H1 (cell line): ENCODE results near the gene PEPD. TPM values are rescaled to one million over a fixed set of nuclear protein-coding genes. Genes with fewer than 3 reads are reported as not detected.

Source experiments
- CTCF ChIA-PET: fragments of 300-600 bp; sonication (Branson Sonifier 250); formaldehyde crosslinking; loops from one replicate; lab custom pipeline; 2021; ENCODE audit not compliant: partially characterized antibody; lab: Charles Lee
- POLR2A ChIA-PET: fragments of 300-600 bp; sonication (Branson Sonifier 250); formaldehyde crosslinking; loops from one replicate; lab custom pipeline; 2021; ENCODE audit warnings: inconsistent platforms; ENCODE audit not compliant: partially characterized antibody; lab: Charles Lee
- DNase-seq, 2 experiments: peaks; one replicate each; pipeline versions ENCODE4 v3.0.0 to v3.0.0-alpha.2; 2010 to 2022; ENCODE audit warnings: low spot score in 2 of 2, low read depth in 1 of 2, mixed read lengths in 1 of 2
- FAIRE-seq: peaks from 2 replicates; lab custom pipeline; 2011; peaks lifted over from hg19 to GRCh38; lab: Jason Lieb, UNC
- H2AFZ ChIP-seq: 2 replicates; pipeline ENCODE4 v1.8.1; 2012; ENCODE audit warnings: low read length, inconsistent platforms
- H2AK5ac ChIP-seq: 2 replicates; pipeline ENCODE4 v1.6.1; 2013; ENCODE audit warnings: low read depth, low read length
- H2BK120ac ChIP-seq: replicated peaks from 2 replicates; pipeline ENCODE3; 2013; ENCODE audit warnings: low read depth, low read length, inconsistent platforms
- H2BK12ac ChIP-seq: 2 replicates; pipeline ENCODE4 v1.6.1; 2013; ENCODE audit warnings: low read depth, low read length
- H2BK15ac ChIP-seq: 2 replicates; pipeline ENCODE4 v1.6.1; 2013; ENCODE audit warnings: low read length
- H2BK20ac ChIP-seq: 2 replicates; pipeline ENCODE4 v1.6.1; 2013; ENCODE audit warnings: low read length
- H2BK5ac ChIP-seq: 2 replicates; pipeline ENCODE4 v1.6.1; 2013; ENCODE audit warnings: low read depth, low read length
- H3K14ac ChIP-seq: 2 replicates; pipeline ENCODE4 v1.6.1; 2013; ENCODE audit warnings: inconsistent platforms; ENCODE audit not compliant: insufficient read length
- H3K18ac ChIP-seq: 2 replicates; pipeline ENCODE4 v1.6.1; 2013; ENCODE audit warnings: low read length; ENCODE audit errors: extremely low read depth
- H3K23ac ChIP-seq: 2 replicates; pipeline ENCODE4 v1.6.1; 2013; ENCODE audit warnings: inconsistent platforms; ENCODE audit not compliant: insufficient read length
- H3K23me2 ChIP-seq: 2 replicates; pipeline ENCODE4 v1.6.1; 2013; ENCODE audit warnings: low read depth, low read length
- H3K27ac ChIP-seq: 2 replicates; pipeline ENCODE4 v1.6.1; 2011; ENCODE audit warnings: low read depth, low read length, inconsistent platforms
- H3K27me3 ChIP-seq, 4 experiments: replicated peaks in 1 of 4; 1 replicate in 1 of 4; 2 replicates in 3 of 4; pipeline versions ENCODE4 v1.6.1 to v1.8.1; 2011 to 2013; ENCODE audit warnings: low read length in 3 of 4, mild to moderate bottlenecking in 3 of 4, inconsistent platforms in 2 of 4, mixed read lengths in 2 of 4, moderate library complexity in 1 of 4; ENCODE audit not compliant: control insufficient read depth in 3 of 4, insufficient read depth in 3 of 4; ENCODE audit errors: extremely low read depth in 1 of 4
- H3K36me3 ChIP-seq, 4 experiments: 2 replicates each; pipeline versions ENCODE4 v1.6.1 to v1.8.1; 2011 to 2013; ENCODE audit warnings: mild to moderate bottlenecking in 4 of 4, low read length in 3 of 4, moderate library complexity in 2 of 4, control low read depth in 1 of 4, inconsistent platforms in 1 of 4; ENCODE audit not compliant: insufficient read depth in 4 of 4, control insufficient read depth in 2 of 4
- H3K4ac ChIP-seq: replicated peaks from 2 replicates; pipeline ENCODE3; 2013; ENCODE audit warnings: low read length, low read depth, mixed read lengths, inconsistent platforms; ENCODE audit not compliant: insufficient read length
- H3K4me1 ChIP-seq, 4 experiments: replicated peaks in 1 of 4; 1 replicate in 1 of 4; 2 replicates in 3 of 4; pipeline versions ENCODE4 v1.6.1 to v1.8.1; 2011 to 2013; ENCODE audit warnings: low read length in 3 of 4, inconsistent platforms in 2 of 4, mixed read lengths in 1 of 4; ENCODE audit not compliant: insufficient read depth in 4 of 4, control insufficient read depth in 3 of 4
- H3K4me2 ChIP-seq, 2 experiments: 2 replicates each; pipeline versions ENCODE4 v1.6.1 to v1.8.1; 2011 to 2013; ENCODE audit warnings: low read depth in 2 of 2, low read length in 2 of 2, control low read depth in 1 of 2, inconsistent platforms in 1 of 2, mild to moderate bottlenecking in 1 of 2; ENCODE audit not compliant: insufficient read depth in 1 of 2
- H3K4me3 ChIP-seq, 4 experiments: fragments of 200-600, 300-600 bp in 1 of 4; sonication (generic), shearing (Covaris generic), sonication (Bioruptor Twin) in 1 of 4; 2 replicates each; pipeline versions ENCODE4 v1.5.1 to v1.8.1; 2011 to 2016; ENCODE audit warnings: low read length in 4 of 4, low read depth in 3 of 4, control low read depth in 2 of 4, inconsistent platforms in 2 of 4, mild to moderate bottlenecking in 2 of 4, mixed read lengths in 1 of 4, moderate library complexity in 1 of 4; ENCODE audit not compliant: insufficient read depth in 2 of 4; ENCODE audit errors: extremely low read depth in 1 of 4
- H3K56ac ChIP-seq: replicated peaks from 2 replicates; pipeline ENCODE3; 2013; ENCODE audit warnings: low read depth, mild to moderate bottlenecking, mixed read lengths, low read length, inconsistent platforms; ENCODE audit not compliant: insufficient read length
- H3K79me1 ChIP-seq: 2 replicates; pipeline ENCODE4 v1.6.1; 2013; ENCODE audit warnings: low read depth, low read length, control low read depth
- H3K79me2 ChIP-seq, 2 experiments: 2 replicates each; pipeline versions ENCODE4 v1.6.1 to v1.8.1; 2012 to 2013; ENCODE audit warnings: low read length in 2 of 2, mild to moderate bottlenecking in 2 of 2, inconsistent platforms in 1 of 2; ENCODE audit not compliant: insufficient read depth in 2 of 2, control insufficient read depth in 1 of 2
- H3K9ac ChIP-seq, 4 experiments: replicated peaks in 1 of 4; 1 replicate in 1 of 4; 2 replicates in 3 of 4; pipeline versions ENCODE4 v1.6.1 to v1.8.1; 2011 to 2013; ENCODE audit warnings: low read depth in 3 of 4, low read length in 3 of 4, control low read depth in 2 of 4, mild to moderate bottlenecking in 2 of 4, moderate library complexity in 2 of 4, inconsistent platforms in 1 of 4; ENCODE audit errors: extremely low read depth in 1 of 4
- H3K9me3 ChIP-seq, 2 experiments: 2 replicates each; pipeline versions ENCODE4 v1.6.1 to v1.8.1; 2012 to 2013; ENCODE audit warnings: mild to moderate bottlenecking in 2 of 2, moderate library complexity in 2 of 2, control low read depth in 1 of 2, inconsistent platforms in 1 of 2, low read depth in 1 of 2, low read length in 1 of 2, mixed read lengths in 1 of 2; ENCODE audit not compliant: insufficient read depth in 2 of 2
- H4K20me1 ChIP-seq, 2 experiments: replicated peaks in 1 of 2; 2 replicates each; pipeline versions ENCODE3 to v1.8.1; 2011 to 2013; ENCODE audit warnings: inconsistent platforms in 2 of 2, low read length in 2 of 2, mild to moderate bottlenecking in 1 of 2; ENCODE audit not compliant: insufficient read depth in 2 of 2, control insufficient read depth in 1 of 2
- H4K5ac ChIP-seq: 2 replicates; pipeline ENCODE4 v1.6.1; 2013; ENCODE audit warnings: low read length, low read depth, mixed read lengths, inconsistent platforms; ENCODE audit not compliant: insufficient read length
- H4K8ac ChIP-seq: 2 replicates; pipeline ENCODE4 v1.8.0; 2013; ENCODE audit warnings: mild to moderate bottlenecking, moderate library complexity, low read length, inconsistent platforms; ENCODE audit not compliant: insufficient read depth; ENCODE audit errors: extremely low read depth
- H4K91ac ChIP-seq: replicated peaks from 2 replicates; pipeline ENCODE3; 2013; ENCODE audit warnings: low read length, mixed read lengths, inconsistent platforms; ENCODE audit not compliant: insufficient read length
- KDM1A ChIP-seq: fragments of 200-600, 300-600 bp; sonication (generic); IDR thresholded peaks from 2 replicates; pipeline ENCODE4 v1.7.1; 2016; ENCODE audit warnings: mild to moderate bottlenecking, low read length, borderline replicate concordance
- RNF2 ChIP-seq: fragments of 200-900, 300-1000 bp; sonication (generic); IDR thresholded peaks from 2 replicates; pipeline ENCODE4 v1.7.1; 2016; ENCODE audit warnings: borderline replicate concordance, low read depth, mild to moderate bottlenecking, antibody characterized with exemption, low read length; ENCODE audit not compliant: poor library complexity, severe bottlenecking; ENCODE audit errors: missing control alignments
- WGBS, 2 experiments: shearing (Covaris generic) in 1 of 2; methylation state at CpG; one replicate each; pipeline versions ENCODE4 v1.1.6 to v1.1.7; 2013 to 2015; ENCODE audit warnings: low lambda C conversion rate in 2 of 2, mixed read lengths in 2 of 2, inconsistent platforms in 1 of 2, low coverage in 1 of 2, missing lambda C conversion rate in 1 of 2; ENCODE audit not compliant: insufficient replicate concordance in 2 of 2, insufficient coverage in 1 of 2, insufficient read length in 1 of 2; ENCODE audit errors: extremely low coverage in 1 of 2, missing lambda C conversion rate in 1 of 2; 5-methylcytosine and 5-hydroxymethylcytosine counted together
- polyA plus RNA-seq, 7 experiments: library from polyadenylated mRNA; depleted of rRNA in 3 of 7; stranded (reverse) in 5 of 7; unstranded in 2 of 7; fragments of >200 nt in 5 of 7; fragments of 200-250 nt in 2 of 7; gene quantifications; 1 replicate in 5 of 7; 2 replicates in 1 of 7; 4 replicates in 1 of 7; pipeline versions ENCODE4 v1.2.1 to v1.2.3, GENCODE V29; 2011 to 2013; ENCODE audit warnings: missing spikeins in 2 of 7, mixed read lengths in 2 of 7
- total RNA-seq: library from RNA; stranded (reverse); fragmentation: NEBNext Ultra II Directional; extraction: Animal tissue kit (Norgen Biotek cat#: 25700); gene quantifications from 2 replicates; pipeline ENCODE4 v1.2.1, GENCODE V29; 2021

PEPD gene
- total and polyA plus RNA-seq, 2 of the 8 experiments (the other 6 are each of a cell fraction or from before 2014, with no cell fraction given) = 84.1 to 178 TPM

- Histone ChIP-seq H3K79me1 (peaks cover 7% of the 10 kb centered on the region; the same call in 1 of the 2 replicates), H3K36me3 (peaks cover 0 to 3% (median 0%) of the 10 kb centered on the region in 4 experiments; a peak in 1 of 8 replicates)
These were observed 132.0 kb downstream of the PEPD start for GRCh38 chr19:33389421-33390100.

More at GRCh38 chr19:33389421-33390100, 132.0 kb downstream of the PEPD start:
- Histone ChIP-seq H2BK20ac (no peak overlapping the region), H2BK15ac (no peak overlapping the region), H4K91ac (no peak overlapping the region), H3K9ac (no peak overlapping the region), H3K14ac (no peak overlapping the region), H3K23me2 (no peaks in the 10 kb centered on the region), H3K18ac (no peak overlapping the region), H3K4me1 (peaks cover 0 to 3% (median 1%) of the 10 kb centered on the region in 4 experiments; a peak in 2 of 7 replicates), H2BK5ac (no peak overlapping the region), H3K27ac (no peak overlapping the region), H3K23ac (no peak overlapping the region), H4K5ac (no peak overlapping the region), H3K79me2 (peaks cover 0 to 12% of the 10 kb centered on the region in 2 experiments; a peak in 1 of 4 replicates), H3K4ac (no peak overlapping the region), H3K9me3 (no peaks in the 10 kb centered on the region), H4K8ac (no peak overlapping the region), H3K4me2 (no peak overlapping the region), H2AK5ac (no peak overlapping the region), H3K56ac (no peak overlapping the region), H4K20me1 (peaks cover 6 to 18% of the 10 kb centered on the region in 2 experiments), H2BK12ac (no peak overlapping the region), H2BK120ac (no peak overlapping the region), H3K4me3 (no peak overlapping the region), H3K27me3 (no peaks in the 10 kb centered on the region), H2AFZ (no peak overlapping the region)
- ChIA-PET POLR2A (interaction anchor here (1.9 to 10.4 kb wide), 3 partner anchors 11 to 17 kb away, joined by 7 to 87 read pairs (median 9); partner anchors contain the start of gene CEBPG), CTCF (interaction anchor here (1.4 to 1.9 kb wide), 4 partner anchors 10 to 17 kb away, joined by 3 to 19 read pairs (median 10); no protein-coding TSS in a partner anchor)
- TF ChIP-seq KDM1A (no peak), RNF2 (no peak)
- FAIRE-seq (no peak), DNase-seq (no peak)
- WGBS, 2 experiments = 86% methylated on average over 15 of the region's 22 CpGs; no CpG with 5 or more reads in 1 of the 2 experiments
